NCI-H2081 (cell line): ENCODE data around the gene DMWD.
A peak's percentile ranks its signal among the peaks of the same experiment; 100 is the strongest.

Source experiments
- DNase-seq, 2 experiments: peaks; one replicate each; lab custom pipeline; 2025; lab: John Stamatoyannopoulos, UW

Gene DMWD

GRCh38 chr19:45785781-45786532, 6.7 kb downstream of the DMWD start:
- no peak for DNase-seq

- DNase-seq: no peak
These were observed 7.5 kb downstream of the DMWD start for GRCh38 chr19:45785097-45785496.

GRCh38 chr19:45784096-45784495, 8.5 kb downstream of the DMWD start:
- DNase-seq: no peak

GRCh38 chr19:45782820-45783785, 9.5 kb downstream of the DMWD start:
- DNase-seq: no peak

- DNase-seq: no peak
These were observed 10.4 kb downstream of the DMWD start, which contains the start of gene DMPK for GRCh38 chr19:45782162-45782691. Gene DMPK (minus strand): TSS chr19:45782490. CDS start chr19:45782352, 138 bp downstream.

- peak; percentile 82 to 90 for DNase-seq
These were observed 11.2 kb downstream of the DMWD start for GRCh38 chr19:45781214-45782161.

- DNase-seq: peak in 1 of 2 experiments; percentile 37
These were observed 12.0 kb downstream of the DMWD start for GRCh38 chr19:45780448-45781213.

- DNase-seq: no peak
These were observed 12.5 kb downstream of the DMWD start for GRCh38 chr19:45780146-45780447.

GRCh38 chr19:45779231-45780145, 13.2 kb downstream of the DMWD start:
- peak; percentile 85 to 92 for DNase-seq

- DNase-seq: no peak
These were observed 14.5 kb downstream of the DMWD start for GRCh38 chr19:45778010-45778661.

GRCh38 chr19:45777395-45777961, 15.2 kb downstream of the DMWD start:
- no peak for DNase-seq

- DNase-seq: no peak
These were observed 17.9 kb downstream of the DMWD start for GRCh38 chr19:45774765-45775164.

GRCh38 chr19:45773384-45773783, 19.3 kb downstream of the DMWD start:
- DNase-seq: no peak

GRCh38 chr19:45772912-45773311, 19.7 kb downstream of the DMWD start:
- no peak for DNase-seq

GRCh38 chr19:45772130-45772840, 20.4 kb downstream of the DMWD start:
- no peak for DNase-seq

GRCh38 chr19:45771311-45771933, 21.2 kb downstream of the DMWD start:
- DNase-seq: no peak

GRCh38 chr19:45770192-45771101, 22.2 kb downstream of the DMWD start:
- peak; percentile 95 for DNase-seq
